ENCODE measurements around the gene NFYB.
"Not testable (repeated sequence)": the region's sequence is repeated elsewhere in the genome, so short reads cannot be mapped to it uniquely, and the experiment has no call there.

The NFYB gene

GRCh38 chr12:104163028-104163427 is 25.0 kb upstream of the NFYB start:
- H3K36me3 ChIP-seq (ENCODE audit: control insufficient read depth in 1 of 2, insufficient read depth in 2 of 2, low read depth in 1 of 2, low read length in 2 of 2); H2BK120ac ChIP-seq (ENCODE audit: low read depth, low read length); H3K4me3 ChIP-seq (ENCODE audit: insufficient read depth in 1 of 2, low read depth in 1 of 2, low read length in 2 of 2); H3K23ac ChIP-seq (ENCODE audit: low read length in 2 of 2); H3K4ac ChIP-seq (ENCODE audit: low read depth in 1 of 2, low read length in 2 of 2); H3K9me3 ChIP-seq (ENCODE audit: control insufficient read depth, low read length); H2AFZ ChIP-seq (ENCODE audit: low read depth, low read length); H3K79me1 ChIP-seq (replicated peaks; ENCODE audit: low read length, poor library complexity, severe bottlenecking); H4K8ac ChIP-seq (ENCODE audit: low read length); H2BK12ac ChIP-seq (ENCODE audit: low read length in 2 of 2); H3K18ac ChIP-seq (ENCODE audit: low read depth in 1 of 2, low read length in 2 of 2); DNase-seq; H2BK15ac ChIP-seq (ENCODE audit: low read depth, poor library complexity, severe bottlenecking); H4K91ac ChIP-seq (ENCODE audit: low read length); H3K27ac ChIP-seq (ENCODE audit: low read length, poor library complexity, severe bottlenecking); H3K14ac ChIP-seq (ENCODE audit: low read length in 2 of 2); H2BK5ac ChIP-seq (ENCODE audit: low read depth, low read length, poor library complexity, severe bottlenecking); H2AK5ac ChIP-seq (ENCODE audit: low read length, severe bottlenecking); H3K4me2 ChIP-seq (ENCODE audit: low read length, poor library complexity, severe bottlenecking); H3K9ac ChIP-seq (ENCODE audit: low read length); H3K4me1 ChIP-seq (ENCODE audit: control insufficient read depth, insufficient read depth, low read depth, low read length); H3K27me3 ChIP-seq (ENCODE audit: control insufficient read depth in 1 of 2, insufficient read depth in 1 of 2, low read length in 2 of 2): not testable (repeated sequence)
- WGBS: 83% methylated on average over 1 of the region's 3 CpGs

- H3K9me3 ChIP-seq (ENCODE audit: control insufficient read depth, low read length): no peaks in the 10 kb centered on the region
- no peak overlapping the region for H2AFZ ChIP-seq (ENCODE audit: low read depth, low read length)
- H3K18ac ChIP-seq (ENCODE audit: low read depth in 1 of 2, low read length in 2 of 2): no peak overlapping the region
- no peak for DNase-seq
- no peak overlapping the region for H4K8ac ChIP-seq (ENCODE audit: low read length)
- no peak overlapping the region for H2BK15ac ChIP-seq (ENCODE audit: low read depth, poor library complexity, severe bottlenecking)
- H4K91ac ChIP-seq (ENCODE audit: low read length): no peak overlapping the region
- no peak overlapping the region for H2BK120ac ChIP-seq (ENCODE audit: low read depth, low read length)
- no peaks in the 10 kb centered on the region for H3K79me1 ChIP-seq (replicated peaks; ENCODE audit: low read length, poor library complexity, severe bottlenecking)
- no peak overlapping the region for H2BK12ac ChIP-seq (ENCODE audit: low read length in 2 of 2)
- no peak overlapping the region for H2BK5ac ChIP-seq (ENCODE audit: low read depth, low read length, poor library complexity, severe bottlenecking)
- H3K4me1 ChIP-seq (ENCODE audit: control insufficient read depth, insufficient read depth, low read depth, low read length): no peaks in the 10 kb centered on the region
- H3K14ac ChIP-seq (ENCODE audit: low read length in 2 of 2): no peak overlapping the region
- H3K23ac ChIP-seq (ENCODE audit: low read length in 2 of 2): no peak overlapping the region
- no peak overlapping the region for H2AK5ac ChIP-seq (ENCODE audit: low read length, severe bottlenecking)
- peaks cover 0 to 8% of the 10 kb centered on the region in 2 experiments for H3K27me3 ChIP-seq (ENCODE audit: control insufficient read depth in 1 of 2, insufficient read depth in 1 of 2, low read length in 2 of 2)
- no peak overlapping the region for H3K27ac ChIP-seq (ENCODE audit: low read length, poor library complexity, severe bottlenecking)
- 91% methylated on average over 8 of the region's 8 CpGs for WGBS
- H3K4me3 ChIP-seq (ENCODE audit: insufficient read depth in 1 of 2, low read depth in 1 of 2, low read length in 2 of 2): no peak overlapping the region
- H3K36me3 ChIP-seq (ENCODE audit: control insufficient read depth in 1 of 2, insufficient read depth in 2 of 2, low read depth in 1 of 2, low read length in 2 of 2): no peaks in the 10 kb centered on the region
- H3K4ac ChIP-seq (ENCODE audit: low read depth in 1 of 2, low read length in 2 of 2): no peak overlapping the region
- H3K4me2 ChIP-seq (ENCODE audit: low read length, poor library complexity, severe bottlenecking): no peak overlapping the region
- no peak overlapping the region for H3K9ac ChIP-seq (ENCODE audit: low read length)
Measured at GRCh38 chr12:104155711-104156555, 17.9 kb upstream of the NFYB start.

- Histone ChIP-seq H2BK120ac (ENCODE audit: low read depth, low read length) (no peak overlapping the region), H2BK15ac (ENCODE audit: low read depth, poor library complexity, severe bottlenecking) (no peak overlapping the region), H3K4me3 (ENCODE audit: insufficient read depth in 1 of 2, low read depth in 1 of 2, low read length in 2 of 2) (no peak overlapping the region), H2AFZ (ENCODE audit: low read depth, low read length) (no peak overlapping the region), H3K79me1 (replicated peaks; ENCODE audit: low read length, poor library complexity, severe bottlenecking) (no peaks in the 10 kb centered on the region), H3K4me2 (ENCODE audit: low read length, poor library complexity, severe bottlenecking) (no peak overlapping the region), H4K91ac (ENCODE audit: low read length) (no peak overlapping the region), H3K9ac (ENCODE audit: low read length) (no peak overlapping the region), H3K14ac (ENCODE audit: low read length in 2 of 2) (no peak overlapping the region), H3K36me3 (ENCODE audit: control insufficient read depth in 1 of 2, insufficient read depth in 2 of 2, low read depth in 1 of 2, low read length in 2 of 2) (no peaks in the 10 kb centered on the region), H3K18ac (ENCODE audit: low read depth in 1 of 2, low read length in 2 of 2) (no peak overlapping the region), H2BK12ac (ENCODE audit: low read length in 2 of 2) (no peak overlapping the region), H4K8ac (ENCODE audit: low read length) (no peak overlapping the region), H3K23ac (ENCODE audit: low read length in 2 of 2) (no peak overlapping the region), H3K4ac (ENCODE audit: low read depth in 1 of 2, low read length in 2 of 2) (no peak overlapping the region), H3K4me1 (ENCODE audit: control insufficient read depth, insufficient read depth, low read depth, low read length) (no peaks in the 10 kb centered on the region), H2AK5ac (ENCODE audit: low read length, severe bottlenecking) (no peak overlapping the region), H3K27me3 (ENCODE audit: control insufficient read depth in 1 of 2, insufficient read depth in 1 of 2, low read length in 2 of 2) (peaks cover 0 to 8% of the 10 kb centered on the region in 2 experiments), H3K9me3 (ENCODE audit: control insufficient read depth, low read length) (no peaks in the 10 kb centered on the region), H2BK5ac (ENCODE audit: low read depth, low read length, poor library complexity, severe bottlenecking) (no peak overlapping the region), H3K27ac (ENCODE audit: low read length, poor library complexity, severe bottlenecking) (no peak overlapping the region)
- DNase-seq: no peak
- 77% methylated on average over 1 of the region's 2 CpGs for WGBS
Measured at GRCh38 chr12:104154806-104155205, 16.8 kb upstream of the NFYB start.

GRCh38 chr12:104154286-104154685 is 16.3 kb upstream of the NFYB start:
- Histone ChIP-seq H3K4me3 (ENCODE audit: insufficient read depth in 1 of 2, low read depth in 1 of 2, low read length in 2 of 2) (no peak overlapping the region), H3K4ac (ENCODE audit: low read depth in 1 of 2, low read length in 2 of 2) (no peak overlapping the region), H2BK12ac (ENCODE audit: low read length in 2 of 2) (no peak overlapping the region), H3K9ac (ENCODE audit: low read length) (no peak overlapping the region), H2AK5ac (ENCODE audit: low read length, severe bottlenecking) (no peak overlapping the region), H2BK15ac (ENCODE audit: low read depth, poor library complexity, severe bottlenecking) (no peak overlapping the region), H3K23ac (ENCODE audit: low read length in 2 of 2) (no peak overlapping the region), H3K27ac (ENCODE audit: low read length, poor library complexity, severe bottlenecking) (no peak overlapping the region), H3K27me3 (ENCODE audit: control insufficient read depth in 1 of 2, insufficient read depth in 1 of 2, low read length in 2 of 2) (peaks cover 0 to 10% of the 10 kb centered on the region in 2 experiments), H2AFZ (ENCODE audit: low read depth, low read length) (no peak overlapping the region), H3K4me2 (ENCODE audit: low read length, poor library complexity, severe bottlenecking) (no peak overlapping the region), H2BK5ac (ENCODE audit: low read depth, low read length, poor library complexity, severe bottlenecking) (no peak overlapping the region), H2BK120ac (ENCODE audit: low read depth, low read length) (no peak overlapping the region), H3K79me1 (replicated peaks; ENCODE audit: low read length, poor library complexity, severe bottlenecking) (no peaks in the 10 kb centered on the region), H4K8ac (ENCODE audit: low read length) (no peak overlapping the region), H3K14ac (ENCODE audit: low read length in 2 of 2) (no peak overlapping the region), H3K36me3 (ENCODE audit: control insufficient read depth in 1 of 2, insufficient read depth in 2 of 2, low read depth in 1 of 2, low read length in 2 of 2) (no peaks in the 10 kb centered on the region), H3K18ac (ENCODE audit: low read depth in 1 of 2, low read length in 2 of 2) (no peak overlapping the region), H3K9me3 (ENCODE audit: control insufficient read depth, low read length) (no peaks in the 10 kb centered on the region), H3K4me1 (ENCODE audit: control insufficient read depth, insufficient read depth, low read depth, low read length) (no peaks in the 10 kb centered on the region), H4K91ac (ENCODE audit: low read length) (no peak overlapping the region)
- WGBS: 88% methylated on average over 4 of the region's 4 CpGs
- no peak for DNase-seq
